AG10803 (cell line): ENCODE results near the gene HPN.
"Not testable (repeated sequence)": the region's sequence is repeated elsewhere in the genome, so short reads cannot be mapped to it uniquely, and the experiment has no call there.

Source experiments
- DNase-seq: peaks from one replicate; pipeline ENCODE4 v3.0.0; 2010; ENCODE audit warnings: low read depth
- H3K4me3 ChIP-seq: 2 replicates; pipeline ENCODE4 v1.5.1; 2011; ENCODE audit warnings: mild to moderate bottlenecking, low read length, control low read depth
- TF ChIP-seq, protein P1 (sequence below): conservative IDR thresholded peaks from 2 replicates; pipeline ENCODE4 v1.5.1; 2011; ENCODE audit warnings: mild to moderate bottlenecking, low read length, control low read depth, inconsistent platforms

HPN gene

GRCh38 chr19:35048911-35049411 is 7.4 kb downstream of the HPN start:
- no peak for DNase-seq
- H3K4me3 ChIP-seq: no peak overlapping the region
- TF ChIP-seq, protein P1, sequence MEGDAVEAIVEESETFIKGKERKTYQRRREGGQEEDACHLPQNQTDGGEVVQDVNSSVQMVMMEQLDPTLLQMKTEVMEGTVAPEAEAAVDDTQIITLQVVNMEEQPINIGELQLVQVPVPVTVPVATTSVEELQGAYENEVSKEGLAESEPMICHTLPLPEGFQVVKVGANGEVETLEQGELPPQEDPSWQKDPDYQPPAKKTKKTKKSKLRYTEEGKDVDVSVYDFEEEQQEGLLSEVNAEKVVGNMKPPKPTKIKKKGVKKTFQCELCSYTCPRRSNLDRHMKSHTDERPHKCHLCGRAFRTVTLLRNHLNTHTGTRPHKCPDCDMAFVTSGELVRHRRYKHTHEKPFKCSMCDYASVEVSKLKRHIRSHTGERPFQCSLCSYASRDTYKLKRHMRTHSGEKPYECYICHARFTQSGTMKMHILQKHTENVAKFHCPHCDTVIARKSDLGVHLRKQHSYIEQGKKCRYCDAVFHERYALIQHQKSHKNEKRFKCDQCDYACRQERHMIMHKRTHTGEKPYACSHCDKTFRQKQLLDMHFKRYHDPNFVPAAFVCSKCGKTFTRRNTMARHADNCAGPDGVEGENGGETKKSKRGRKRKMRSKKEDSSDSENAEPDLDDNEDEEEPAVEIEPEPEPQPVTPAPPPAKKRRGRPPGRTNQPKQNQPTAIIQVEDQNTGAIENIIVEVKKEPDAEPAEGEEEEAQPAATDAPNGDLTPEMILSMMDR: no peak

GRCh38 chr19:35049456-35049855 is 7.9 kb downstream of the HPN start:
- TF ChIP-seq, protein P1: no peak

GRCh38 chr19:35050662-35051061 is 9.1 kb downstream of the HPN start:
- H3K4me3 ChIP-seq, DNase-seq: not testable (repeated sequence)

More at GRCh38 chr19:35049456-35049855, 7.9 kb downstream of the HPN start:
- no peak for DNase-seq
- no peak overlapping the region for H3K4me3 ChIP-seq

DNA sequence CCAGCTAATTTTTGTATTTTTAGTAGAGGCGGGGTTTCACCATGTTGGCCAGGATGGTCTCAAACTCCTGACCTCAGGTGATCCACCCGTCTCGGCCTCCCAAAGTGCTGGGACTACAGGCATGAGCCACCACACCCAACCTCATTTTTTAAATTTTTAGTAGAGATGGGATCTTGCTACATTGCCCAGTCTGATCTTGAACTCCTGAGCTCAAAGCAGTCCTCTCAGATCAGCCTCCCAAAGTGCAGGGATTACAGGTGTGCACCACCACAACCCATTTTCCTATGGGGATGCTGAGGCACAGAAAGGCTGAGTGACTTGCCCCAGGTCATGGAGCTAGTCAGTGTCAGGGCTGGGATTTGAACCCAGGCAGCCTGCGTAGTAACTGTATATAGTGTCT is 9.7 kb downstream of the HPN start:
- H3K4me3 ChIP-seq, DNase-seq: not testable (repeated sequence)

DNA sequence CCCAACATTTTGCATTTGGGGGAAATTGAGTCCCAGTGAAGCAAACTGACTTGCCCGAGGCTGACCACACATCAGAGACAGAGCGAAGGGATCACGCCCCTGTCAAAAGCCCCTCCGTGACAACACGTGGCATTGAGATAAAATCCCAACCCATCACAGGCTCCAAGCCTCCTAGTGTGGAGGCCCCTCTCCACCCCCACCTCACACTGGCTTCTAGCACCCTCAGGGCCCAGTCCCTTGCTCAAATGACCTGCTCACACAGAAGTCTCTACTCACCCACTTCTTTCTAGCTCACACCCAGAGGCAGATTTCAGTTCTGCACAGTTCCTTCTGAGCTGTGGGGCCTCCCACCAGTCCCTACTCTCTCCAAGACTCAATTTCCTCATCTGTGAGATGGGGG is 10.3 kb downstream of the HPN start:
- TF ChIP-seq, protein P1: no peak

GRCh38 chr19:35052599-35053190 is 11.2 kb downstream of the HPN start:
- TF ChIP-seq, protein P1: no peak
- DNase-seq: no peak
- H3K4me3 ChIP-seq: no peak overlapping the region

More for the DNA sequence above, 10.3 kb downstream of the HPN start:
- H3K4me3 ChIP-seq: no peak overlapping the region
- DNase-seq: no peak

DNA sequence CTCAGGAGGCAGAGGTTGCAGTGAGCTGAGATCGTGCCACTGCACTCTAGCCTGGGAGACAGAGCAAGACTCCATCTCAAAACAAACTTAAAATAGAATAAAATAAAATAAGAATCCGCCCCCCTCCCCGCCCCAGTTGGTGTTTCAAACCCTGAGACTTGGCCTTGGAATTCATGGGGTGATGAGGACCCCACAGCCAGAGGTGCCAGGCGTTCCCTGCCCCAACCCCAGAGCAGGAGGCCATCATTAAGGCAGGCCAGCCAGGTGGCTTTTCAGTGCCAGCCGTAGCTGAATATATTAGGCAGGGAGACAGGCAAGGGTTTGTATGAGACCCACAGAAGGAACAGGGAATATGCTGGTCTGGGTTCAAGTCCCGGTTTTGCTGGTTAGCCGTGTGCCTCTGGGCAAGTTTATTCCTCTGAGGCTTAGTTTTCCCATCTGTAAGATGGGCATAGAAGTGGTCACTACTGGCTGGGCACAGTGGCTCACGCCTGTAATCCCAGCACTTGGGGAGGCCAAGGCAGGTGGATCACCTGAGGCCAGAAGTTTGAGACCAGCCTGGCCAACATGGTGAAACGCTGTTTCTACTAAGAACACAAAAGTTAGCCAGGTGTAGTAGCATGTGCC is 12.3 kb downstream of the HPN start:
- no peak for DNase-seq
- TF ChIP-seq, protein P1: no peak
- H3K4me3 ChIP-seq: no peak overlapping the region

- TF ChIP-seq, protein P1: no peak
Observed at GRCh38 chr19:35054626-35055025, 13.1 kb downstream of the HPN start.

More at GRCh38 chr19:35054626-35055025, 13.1 kb downstream of the HPN start:
- no peak overlapping the region for H3K4me3 ChIP-seq
- DNase-seq: no peak
